Activated B cell treated with CpG ODN at 0.5 μM for 24 hours (primary cell): ENCODE results near the gene DDR1. TPM values are rescaled to one million over a fixed set of nuclear protein-coding genes. Genes with fewer than 3 reads are reported as not detected.
"Not testable (repeated sequence)": the region's sequence is repeated elsewhere in the genome, so short reads cannot be mapped to it uniquely, and the experiment has no call there.

Source experiments
- ATAC-seq: fragments of 200-7000 bp; cut with Tn5 transposase; one replicate; pipeline ENCODE4 v1.10.0; 2021; ENCODE audit warnings: low read depth, mild to moderate bottlenecking, moderate library complexity
- CTCF ChIA-PET: fragments of 350-600 bp; sonication (Branson Sonifier 250); formaldehyde crosslinking; loops from one replicate; lab custom pipeline; 2021; ENCODE audit warnings: antibody characterized with exemption; lab: Charles Lee
- POLR2A ChIA-PET: fragments of 350-600 bp; sonication (Branson Sonifier 250); formaldehyde crosslinking; loops from one replicate; lab custom pipeline; 2021; ENCODE audit warnings: antibody characterized with exemption; lab: Charles Lee
- DNase-seq: peaks from one replicate; pipeline ENCODE4 v3.0.0; 2022
- H3K27ac Mint-ChIP-seq: one replicate; pipeline ENCODE4 v1.8.0; 2020; ENCODE audit warnings: mixed read lengths
- H3K27me3 Mint-ChIP-seq: one replicate; pipeline ENCODE4 v1.8.0; 2021; ENCODE audit warnings: mixed read lengths
- H3K36me3 Mint-ChIP-seq: one replicate; pipeline ENCODE4 v1.8.0; 2021; ENCODE audit warnings: low read depth, mixed read lengths
- H3K4me1 Mint-ChIP-seq: one replicate; pipeline ENCODE4 v1.8.0; 2021; ENCODE audit warnings: mixed read lengths
- H3K4me3 Mint-ChIP-seq: one replicate; pipeline ENCODE4 v1.8.0; 2020; ENCODE audit warnings: mild to moderate bottlenecking, mixed read lengths
- H3K9me3 Mint-ChIP-seq: one replicate; pipeline ENCODE4 v1.8.0; 2020; ENCODE audit warnings: mixed read lengths
- CTCF ChIP-seq: fragments of 200-600 bp; IDR thresholded peaks from one replicate; pipeline ENCODE4 v1.8.0; 2022; ENCODE audit warnings: antibody characterized with exemption, mild to moderate bottlenecking
- intact Hi-C: fragments of 100-400 bp; cut with micrococcal nuclease; formaldehyde crosslinking; loops from one replicate; pipeline ENCODE4 v1.15.1; 2024
- total RNA-seq: library from RNA; stranded (reverse); gene quantifications from 2 replicates; pipeline ENCODE4 v1.2.3, GENCODE V29; 2022

The DDR1 gene
- total RNA-seq, 1 donor from 2014 or later, result 18.7 TPM

GRCh38 chr6:30845183-30845582 lies 39.1 kb upstream of the DDR1 start:
- intact Hi-C loops, result no loop called here
- POLR2A ChIA-PET, result no interaction called here
- no peak overlapping the region for H3K4me3 Mint-ChIP-seq
- no peak for ATAC-seq
- no peaks in the 10 kb centered on the region for H3K4me1 Mint-ChIP-seq
- DNase-seq, result no peak
- H3K27me3 Mint-ChIP-seq, result peaks cover 16% of the 10 kb centered on the region
- no peak overlapping the region for H3K27ac Mint-ChIP-seq
- no peak for TF ChIP-seq CTCF
- H3K36me3 Mint-ChIP-seq, result no peaks in the 10 kb centered on the region
- peaks cover under 1% of the 10 kb centered on the region for H3K9me3 Mint-ChIP-seq
- CTCF ChIA-PET, result interaction anchor here (1.0 kb wide), 1 partner anchor 14 kb away, joined by 3 read pairs; no protein-coding TSS in a partner anchor

GRCh38 chr6:30847421-30847970 lies 36.8 kb upstream of the DDR1 start:
- H3K36me3 Mint-ChIP-seq, result peaks cover 5% of the 10 kb centered on the region
- ChIA-PET CTCF (no interaction called here), POLR2A (interaction anchor here (0.6 kb wide), 1 partner anchor 455 kb away, joined by 4 read pairs; no protein-coding TSS in a partner anchor)
- ATAC-seq, result no peak
- no peak overlapping the region for H3K4me3 Mint-ChIP-seq
- DNase-seq, result no peak
- H3K27ac Mint-ChIP-seq, result no peak overlapping the region
- intact Hi-C loops, result no loop called here
- TF ChIP-seq CTCF, result no peak
- no peaks in the 10 kb centered on the region for H3K4me1 Mint-ChIP-seq
- peaks cover 8% of the 10 kb centered on the region for H3K9me3 Mint-ChIP-seq
- H3K27me3 Mint-ChIP-seq, result peaks cover 14% of the 10 kb centered on the region

GRCh38 chr6:30847971-30848436 lies 36.3 kb upstream of the DDR1 start:
- no peak for DNase-seq
- Mint-ChIP-seq H3K36me3 (peaks cover 5% of the 10 kb centered on the region), H3K9me3 (peaks cover 11% of the 10 kb centered on the region), H3K27ac (no peak overlapping the region), H3K27me3 (peaks cover 10% of the 10 kb centered on the region), H3K4me3 (no peak overlapping the region), H3K4me1 (no peaks in the 10 kb centered on the region)
- no peak for ATAC-seq
- intact Hi-C loops, result no loop called here
- ChIA-PET CTCF (no interaction called here), POLR2A (no interaction called here)
- TF ChIP-seq CTCF, result no peak

- no peak overlapping the region for H3K4me3 Mint-ChIP-seq
- ChIA-PET CTCF (no interaction called here), POLR2A (interaction anchor here (0.6 kb wide), 2 partner anchors 34 to 243 kb away, joined by 3 to 12 read pairs; no protein-coding TSS in a partner anchor)
- H3K4me1 Mint-ChIP-seq, result no peaks in the 10 kb centered on the region
- intact Hi-C loops, result no loop called here
- H3K9me3 Mint-ChIP-seq, result peaks cover 11% of the 10 kb centered on the region
- no peak for TF ChIP-seq CTCF
- H3K36me3 Mint-ChIP-seq, result peaks cover 5% of the 10 kb centered on the region
- DNase-seq (no peak), ATAC-seq (no peak)
- H3K27ac Mint-ChIP-seq, result no peak overlapping the region
- peaks cover 3% of the 10 kb centered on the region for H3K27me3 Mint-ChIP-seq
Measured at GRCh38 chr6:30849903-30850651, 34.2 kb upstream of the DDR1 start.

GRCh38 chr6:30852459-30852858 lies 31.9 kb upstream of the DDR1 start:
- DNase-seq, H3K36me3 Mint-ChIP-seq, H3K4me3 Mint-ChIP-seq, H3K27ac Mint-ChIP-seq, intact Hi-C loops, H3K4me1 Mint-ChIP-seq, ATAC-seq, CTCF ChIA-PET, POLR2A ChIA-PET: not testable (repeated sequence)
- Mint-ChIP-seq H3K9me3 (peaks cover 11% of the 10 kb centered on the region), H3K27me3 (peaks cover 18% of the 10 kb centered on the region)
